DMS114 treated with DMSO at 0.1 percent for 48 hours (cell line): Measurements from ENCODE around the gene AHSA1.

Source experiments
- DNase-seq: peaks from one replicate; lab custom pipeline; 2025; ENCODE audit not compliant: unreplicated experiment; lab: John Stamatoyannopoulos, UW

Gene AHSA1

GRCh38 chr14:77470224-77470870, 12.5 kb downstream of the AHSA1 start:
- DNase-seq = no peak

- no peak for DNase-seq
These were observed 16.0 kb downstream of the AHSA1 start for GRCh38 chr14:77473921-77474320.

- no peak for DNase-seq
These were observed 16.7 kb downstream of the AHSA1 start for GRCh38 chr14:77474479-77475177.

GRCh38 chr14:77475432-77476115, 17.7 kb downstream of the AHSA1 start:
- DNase-seq = no peak

GRCh38 chr14:77478029-77478428, 20.1 kb downstream of the AHSA1 start:
- DNase-seq = no peak

GRCh38 chr14:77478796-77479195, 20.9 kb downstream of the AHSA1 start:
- DNase-seq = no peak

GRCh38 chr14:77482422-77482821, 24.5 kb downstream of the AHSA1 start:
- no peak for DNase-seq

- DNase-seq = no peak
These were observed 27.4 kb downstream of the AHSA1 start for GRCh38 chr14:77485256-77485655.

- no peak for DNase-seq
These were observed 28.2 kb downstream of the AHSA1 start for GRCh38 chr14:77485901-77486678.

- no peak for DNase-seq
These were observed 30.7 kb downstream of the AHSA1 start for GRCh38 chr14:77488558-77488957.

GRCh38 chr14:77489041-77489440, 31.1 kb downstream of the AHSA1 start:
- no peak for DNase-seq

- no peak for DNase-seq
These were observed 32.6 kb downstream of the AHSA1 start for GRCh38 chr14:77490347-77490986.

GRCh38 chr14:77491056-77491455, 33.2 kb downstream of the AHSA1 start:
- DNase-seq = no peak

- DNase-seq = no peak
These were observed 37.4 kb downstream of the AHSA1 start for GRCh38 chr14:77495334-77495733.

GRCh38 chr14:77498120-77498979, 40.5 kb downstream of the AHSA1 start, which contains the start of gene ISM2:
Gene ISM2, minus strand, starts transcription at chr14:77498816. Its CDS starts 23 bp downstream, at chr14:77498793.
- no peak for DNase-seq

- DNase-seq = no peak
These were observed 41.2 kb downstream of the AHSA1 start for GRCh38 chr14:77498984-77499527.

GRCh38 chr14:77502109-77502782, 44.4 kb downstream of the AHSA1 start:
- no peak for DNase-seq

- no peak for DNase-seq
These were observed 45.2 kb downstream of the AHSA1 start for GRCh38 chr14:77503138-77503537.

- DNase-seq = no peak
These were observed 47.1 kb downstream of the AHSA1 start for GRCh38 chr14:77505031-77505430.
